Measurements from ENCODE around the gene NINL. TPM values are rescaled to one million over a fixed set of nuclear protein-coding genes. Genes with fewer than 3 reads are reported as not detected.

NINL gene
- total RNA-seq, 4 donors from 2014 or later, result 0.24 to 6.1 (median 0.88) TPM

GRCh38 chr20:25547999-25548398 is 37.3 kb downstream of the NINL start:
- in situ Hi-C loops (cut with MboI; ENCODE audit: low sequenced_read_pairs in 4 of 4), result no loop called here
- no peaks in the 10 kb centered on the region for H3K4me1 ChIP-seq
- TF ChIP-seq POLR2A (IDR thresholded peaks at IDR 0.05), result no peak
- no peak for TF ChIP-seq CTCF (IDR thresholded peaks at IDR 0.05 in 4 of 5, conservative IDR thresholded peaks at IDR 0.05 in 1 of 5)
- H3K27me3 ChIP-seq, result no peaks in the 10 kb centered on the region
- no peaks in the 10 kb centered on the region for H3K36me3 ChIP-seq
- intact Hi-C loops (cut with DNase I; ENCODE audit: low total_unique reads), result no loop called here
- no peak overlapping the region for H3K4me3 ChIP-seq
- DNase-seq (no peak), ATAC-seq (no peak)
- no peaks in the 10 kb centered on the region for H3K9me3 ChIP-seq
- H3K27ac ChIP-seq, result no peak overlapping the region

GRCh38 chr20:25547063-25547462 is 38.3 kb downstream of the NINL start:
- in situ Hi-C loops (cut with MboI; ENCODE audit: low sequenced_read_pairs in 4 of 4), result no loop called here
- TF ChIP-seq CTCF (IDR thresholded peaks at IDR 0.05 in 4 of 5, conservative IDR thresholded peaks at IDR 0.05 in 1 of 5) (no peak), POLR2A (IDR thresholded peaks at IDR 0.05) (no peak)
- no peaks in the 10 kb centered on the region for H3K4me1 ChIP-seq
- no peaks in the 10 kb centered on the region for H3K27me3 ChIP-seq
- H3K4me3 ChIP-seq, result no peak overlapping the region
- intact Hi-C loops (cut with DNase I; ENCODE audit: low total_unique reads), result no loop called here
- H3K36me3 ChIP-seq, result no peaks in the 10 kb centered on the region
- no peak overlapping the region for H3K27ac ChIP-seq
- no peaks in the 10 kb centered on the region for H3K9me3 ChIP-seq
- ATAC-seq, result no peak
- no peak for DNase-seq

GRCh38 chr20:25546048-25546447 is 39.3 kb downstream of the NINL start:
- intact Hi-C loops (cut with DNase I; ENCODE audit: low total_unique reads), result no loop called here
- no peak for ATAC-seq
- Histone ChIP-seq H3K4me1 (no peaks in the 10 kb centered on the region), H3K9me3 (no peaks in the 10 kb centered on the region), H3K4me3 (no peak overlapping the region), H3K36me3 (no peaks in the 10 kb centered on the region), H3K27me3 (no peaks in the 10 kb centered on the region), H3K27ac (no peak overlapping the region)
- DNase-seq, result no peak
- in situ Hi-C loops (cut with MboI; ENCODE audit: low sequenced_read_pairs in 4 of 4), result no loop called here
- no peak for TF ChIP-seq POLR2A (IDR thresholded peaks at IDR 0.05)
- no peak for TF ChIP-seq CTCF (IDR thresholded peaks at IDR 0.05 in 4 of 5, conservative IDR thresholded peaks at IDR 0.05 in 1 of 5)

GRCh38 chr20:25545171-25545570 is 40.2 kb downstream of the NINL start:
- ATAC-seq (no peak), DNase-seq (no peak)
- no peaks in the 10 kb centered on the region for H3K9me3 ChIP-seq
- TF ChIP-seq CTCF (IDR thresholded peaks at IDR 0.05 in 4 of 5, conservative IDR thresholded peaks at IDR 0.05 in 1 of 5), result no peak
- TF ChIP-seq POLR2A (IDR thresholded peaks at IDR 0.05), result no peak
- in situ Hi-C loops (cut with MboI; ENCODE audit: low sequenced_read_pairs in 4 of 4) (no loop called here), intact Hi-C loops (cut with DNase I; ENCODE audit: low total_unique reads) (no loop called here)
- no peak overlapping the region for H3K27ac ChIP-seq
- no peak overlapping the region for H3K4me3 ChIP-seq
- no peaks in the 10 kb centered on the region for H3K27me3 ChIP-seq
- no peaks in the 10 kb centered on the region for H3K36me3 ChIP-seq
- no peaks in the 10 kb centered on the region for H3K4me1 ChIP-seq

- H3K4me3 ChIP-seq, result no peak overlapping the region
- in situ Hi-C loops (cut with MboI; ENCODE audit: low sequenced_read_pairs in 4 of 4), result no loop called here
- H3K27me3 ChIP-seq, result no peaks in the 10 kb centered on the region
- H3K27ac ChIP-seq, result no peak overlapping the region
- DNase-seq (no peak), ATAC-seq (no peak)
- intact Hi-C loops (cut with DNase I; ENCODE audit: low total_unique reads), result no loop called here
- peaks cover 0 to under 1% of the 10 kb centered on the region in 2 donors for H3K4me1 ChIP-seq
- no peaks in the 10 kb centered on the region for H3K36me3 ChIP-seq
- no peaks in the 10 kb centered on the region for H3K9me3 ChIP-seq
- TF ChIP-seq POLR2A (IDR thresholded peaks at IDR 0.05) (no peak), CTCF (IDR thresholded peaks at IDR 0.05 in 4 of 5, conservative IDR thresholded peaks at IDR 0.05 in 1 of 5) (no peak)
These were observed 40.6 kb downstream of the NINL start for GRCh38 chr20:25544734-25545133.

Data from gastrocnemius medialis (tissue), 4 donors.